H4 (cell line): ENCODE data around the gene EML6. TPM values are rescaled to one million over a fixed set of nuclear protein-coding genes. Genes with fewer than 3 reads are reported as not detected.

ENCODE experiments used
- DNase-seq: peaks from one replicate; pipeline ENCODE4 v3.0.0-alpha.2; 2015; ENCODE audit warnings: low spot score
- total RNA-seq: library from RNA; depleted of rRNA; stranded (reverse); fragments of >200 nt; shearing (Covaris generic); gene quantifications from 2 replicates; pipeline ENCODE4 v1.2.3, GENCODE V29; 2014

EML6 gene
- total RNA-seq, 1 experiment from 2014 or later = 2.9 TPM

DNA sequence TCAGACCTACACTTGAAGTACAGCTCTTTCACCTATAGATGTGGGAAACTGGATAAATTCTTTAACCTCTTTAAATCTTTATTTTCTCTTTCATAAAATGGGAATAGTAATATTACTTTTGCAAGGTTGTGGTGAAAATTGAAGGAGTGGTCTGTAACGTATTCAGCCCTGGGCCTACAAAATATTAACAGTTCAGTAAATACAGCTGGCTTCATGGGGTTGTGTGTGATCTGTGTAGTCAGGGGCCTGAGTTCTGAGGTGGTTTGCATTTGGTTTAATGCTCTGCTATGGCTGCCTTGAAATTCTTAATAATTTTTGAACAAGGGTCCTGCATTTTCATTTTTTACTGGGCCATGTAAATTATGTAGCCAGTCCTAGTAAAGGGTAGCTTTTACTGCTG is 16.8 kb upstream of the EML6 start:
- no peak for DNase-seq

DNA sequence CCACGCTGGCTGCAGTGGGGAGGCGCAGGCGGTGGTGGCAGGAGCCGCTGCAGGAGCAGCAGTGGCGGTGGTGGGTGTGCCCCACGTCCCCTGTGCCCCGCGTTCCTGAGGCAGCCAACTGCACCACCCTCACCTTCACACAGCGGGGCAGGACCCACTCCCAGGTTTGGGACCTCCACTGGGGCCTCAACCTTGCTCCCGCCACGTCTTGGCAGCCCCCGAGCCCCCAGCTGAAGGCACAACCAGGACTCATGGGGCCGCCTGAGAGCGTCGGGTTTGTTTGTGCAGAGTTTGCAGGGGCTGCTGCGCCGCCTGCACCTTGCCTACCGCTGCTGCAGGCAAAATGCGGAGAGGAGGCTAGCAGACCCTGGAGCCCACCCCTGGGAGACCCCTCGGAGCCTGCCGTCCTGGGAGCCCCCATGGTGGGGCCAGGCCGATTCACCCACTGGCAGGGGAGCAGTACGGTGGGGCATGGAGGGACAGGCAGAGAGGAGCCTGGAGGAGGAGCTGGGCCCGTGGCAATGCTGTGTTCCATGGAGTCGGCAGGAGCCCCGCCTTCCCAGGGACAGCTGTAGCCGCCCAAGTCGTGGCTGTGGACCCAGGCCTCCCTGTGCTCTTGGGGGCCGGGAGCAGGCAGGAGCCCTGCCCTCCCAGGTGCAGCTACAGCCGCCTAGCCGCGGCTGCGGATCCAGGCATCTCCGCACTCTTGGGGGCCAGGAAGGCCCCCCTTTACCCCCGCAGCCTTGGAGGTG is 14.7 kb upstream of the EML6 start:
- DNase-seq = no peak

DNA sequence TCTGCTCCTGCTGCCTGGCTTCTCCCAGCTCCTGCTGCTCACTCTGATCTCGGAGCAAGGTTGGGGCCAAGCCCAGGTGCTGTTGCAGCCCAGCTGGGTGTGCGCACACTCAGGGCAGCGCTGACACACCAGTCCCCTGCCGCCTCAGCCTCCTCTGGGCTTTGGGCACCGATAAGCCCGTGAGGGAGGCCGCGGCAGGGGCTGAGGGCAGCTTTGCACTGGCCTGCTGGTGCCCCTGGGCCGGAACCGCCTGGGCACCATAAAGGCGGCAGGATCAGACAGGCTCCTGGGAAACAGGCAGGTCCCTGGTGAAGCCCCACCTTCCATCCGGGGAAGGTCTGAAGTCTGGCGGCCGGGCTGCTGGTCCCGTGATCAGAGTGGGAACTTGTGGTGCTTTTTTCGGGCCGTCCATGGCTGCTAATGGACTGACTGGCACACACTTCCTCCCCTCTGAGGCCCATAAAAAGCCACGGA is 14.1 kb upstream of the EML6 start:
- no peak for DNase-seq

DNA sequence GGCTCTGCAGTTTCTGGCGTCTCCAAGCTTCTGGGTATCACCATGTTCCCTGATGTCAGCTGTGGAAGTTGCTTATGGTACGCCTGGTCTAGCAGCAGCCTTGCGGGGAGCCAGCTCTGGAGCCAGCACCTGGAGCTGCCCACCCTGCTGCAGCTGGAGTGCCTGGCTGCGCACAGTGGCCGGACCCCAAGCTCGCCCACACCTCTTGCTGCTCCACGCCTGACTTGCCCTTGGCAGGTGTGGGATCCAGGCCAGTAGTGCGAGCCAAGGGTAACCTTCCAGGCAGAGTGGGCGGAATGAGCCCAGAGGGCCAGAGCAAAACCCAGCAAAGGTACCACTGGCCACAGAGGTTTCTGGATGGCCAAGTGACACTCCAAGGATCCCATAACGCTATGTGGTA is 13.2 kb upstream of the EML6 start:
- DNase-seq = no peak

DNA sequence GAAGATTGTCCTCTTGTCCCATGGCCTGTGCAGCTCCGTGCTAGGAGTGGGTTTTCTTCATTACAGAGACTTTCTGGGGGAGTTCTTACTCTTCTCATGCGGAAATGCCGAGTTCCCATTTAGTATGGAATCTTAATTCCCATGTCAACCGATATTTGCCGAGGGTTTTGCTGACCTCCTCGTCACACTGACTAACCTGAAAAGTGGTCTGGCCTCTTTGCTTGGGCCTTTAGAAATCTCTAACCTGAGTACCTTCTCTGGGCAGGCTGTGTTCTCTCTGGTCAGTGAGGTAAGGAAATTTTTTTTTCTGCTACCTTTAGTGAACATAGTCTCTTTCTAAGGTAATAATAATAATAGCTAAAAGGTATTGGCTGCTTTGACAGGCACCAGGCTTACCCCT is 10.9 kb upstream of the EML6 start:
- DNase-seq = no peak

DNA sequence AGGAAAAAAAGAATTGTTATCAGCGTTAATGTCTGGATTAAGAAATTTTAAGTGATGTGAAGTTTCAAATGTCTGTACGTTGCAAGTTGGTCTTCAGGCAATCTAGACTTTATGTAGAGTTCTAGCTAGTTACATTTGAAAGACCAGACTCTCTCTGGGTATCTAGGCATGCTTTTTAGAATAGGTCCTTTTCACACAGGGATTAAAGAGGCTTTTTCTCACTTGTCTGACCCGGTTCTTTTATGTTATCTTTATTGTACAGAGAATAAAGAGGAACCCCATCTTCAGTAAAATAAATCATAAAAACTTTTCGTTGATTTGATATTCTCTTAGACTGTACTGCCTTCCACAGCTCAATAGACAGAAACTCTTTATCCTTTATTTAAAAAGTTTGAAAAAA is 8.5 kb upstream of the EML6 start:
- DNase-seq = no peak

DNA sequence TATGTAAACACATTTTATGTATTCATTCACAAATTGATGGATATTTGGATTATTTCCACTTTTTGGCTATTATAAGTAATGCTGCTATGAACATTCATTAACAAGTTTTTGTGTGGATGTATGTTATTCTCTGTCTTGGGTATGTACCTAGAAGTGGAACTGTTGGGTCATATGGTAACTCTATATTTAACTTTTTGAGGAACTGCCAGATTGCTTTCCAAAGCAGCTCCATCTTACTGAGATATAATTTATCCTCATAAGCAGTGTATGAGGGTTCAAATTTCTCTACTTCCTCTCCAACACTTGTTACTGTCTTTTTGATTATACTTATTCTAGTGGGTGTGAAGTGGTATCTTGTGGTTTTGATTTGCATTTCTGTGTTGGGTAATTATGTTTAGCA is 7.1 kb upstream of the EML6 start:
- DNase-seq = no peak

DNA sequence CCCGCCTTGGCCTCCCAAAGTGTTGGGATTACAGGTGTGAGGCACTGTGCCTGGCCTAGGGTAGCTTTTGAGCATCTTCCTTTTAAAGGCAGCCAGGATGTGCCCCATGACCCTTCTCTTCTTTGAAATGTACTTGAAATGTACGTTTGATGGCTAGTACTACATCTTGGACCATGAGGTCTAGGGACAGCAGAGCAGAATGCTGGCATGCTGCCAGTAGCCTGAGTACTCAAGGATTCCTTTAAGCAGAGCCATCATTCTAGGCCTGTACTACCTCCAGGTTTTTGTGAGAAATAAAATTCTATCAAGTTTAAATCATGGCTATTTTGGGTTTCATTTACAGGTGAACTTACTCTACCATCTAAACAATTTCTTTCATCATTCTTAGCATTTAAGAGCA is 2.9 kb upstream of the EML6 start:
- no peak for DNase-seq

DNA sequence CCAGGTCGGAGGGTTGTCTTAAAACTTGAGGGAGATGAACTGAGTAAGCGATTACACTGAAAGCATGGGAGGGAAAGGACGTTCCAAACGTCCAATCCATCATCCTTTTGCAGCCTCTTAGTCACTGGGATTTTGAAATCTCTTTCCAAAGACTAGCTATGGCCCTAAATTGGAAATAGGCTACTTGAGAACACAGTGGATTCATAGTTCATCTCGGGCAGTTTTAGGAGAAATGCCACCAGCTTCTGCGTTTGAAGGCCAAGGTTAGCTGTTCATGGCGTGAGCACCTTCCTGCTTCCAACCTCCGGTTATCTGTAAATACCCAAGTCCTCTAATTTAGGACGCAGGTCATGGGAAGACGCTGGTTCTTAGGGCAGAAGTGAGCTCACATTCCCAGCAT is 821 bp upstream of the EML6 start:
- no peak for DNase-seq

DNA sequence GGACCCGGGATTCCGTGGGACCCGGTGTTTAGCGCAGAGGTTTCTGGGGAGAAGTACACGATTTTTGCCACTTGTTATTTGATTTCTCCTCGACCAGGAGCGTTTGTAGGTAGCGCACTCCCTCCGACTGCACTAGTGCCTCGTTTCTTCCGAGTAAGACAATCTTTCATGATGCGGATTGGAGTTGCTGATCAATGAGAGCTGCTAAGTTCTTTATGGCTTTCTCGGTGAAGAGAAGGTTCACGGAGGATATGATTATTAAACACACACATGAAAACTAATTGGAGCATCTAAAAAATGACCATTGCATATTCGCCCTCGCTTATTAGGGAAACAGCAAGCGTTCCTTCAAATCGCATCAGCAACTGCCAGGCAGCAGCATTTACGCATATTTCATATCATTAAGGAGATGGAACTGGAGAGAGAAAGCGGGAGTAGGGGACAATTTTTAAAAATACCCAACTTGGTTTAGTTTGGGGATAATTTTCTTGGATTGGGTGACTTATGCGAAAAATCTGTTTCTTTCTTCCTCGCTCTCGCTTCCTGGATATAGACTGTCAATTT is 616 bp downstream of the EML6 start:
- DNase-seq = no peak

DNA sequence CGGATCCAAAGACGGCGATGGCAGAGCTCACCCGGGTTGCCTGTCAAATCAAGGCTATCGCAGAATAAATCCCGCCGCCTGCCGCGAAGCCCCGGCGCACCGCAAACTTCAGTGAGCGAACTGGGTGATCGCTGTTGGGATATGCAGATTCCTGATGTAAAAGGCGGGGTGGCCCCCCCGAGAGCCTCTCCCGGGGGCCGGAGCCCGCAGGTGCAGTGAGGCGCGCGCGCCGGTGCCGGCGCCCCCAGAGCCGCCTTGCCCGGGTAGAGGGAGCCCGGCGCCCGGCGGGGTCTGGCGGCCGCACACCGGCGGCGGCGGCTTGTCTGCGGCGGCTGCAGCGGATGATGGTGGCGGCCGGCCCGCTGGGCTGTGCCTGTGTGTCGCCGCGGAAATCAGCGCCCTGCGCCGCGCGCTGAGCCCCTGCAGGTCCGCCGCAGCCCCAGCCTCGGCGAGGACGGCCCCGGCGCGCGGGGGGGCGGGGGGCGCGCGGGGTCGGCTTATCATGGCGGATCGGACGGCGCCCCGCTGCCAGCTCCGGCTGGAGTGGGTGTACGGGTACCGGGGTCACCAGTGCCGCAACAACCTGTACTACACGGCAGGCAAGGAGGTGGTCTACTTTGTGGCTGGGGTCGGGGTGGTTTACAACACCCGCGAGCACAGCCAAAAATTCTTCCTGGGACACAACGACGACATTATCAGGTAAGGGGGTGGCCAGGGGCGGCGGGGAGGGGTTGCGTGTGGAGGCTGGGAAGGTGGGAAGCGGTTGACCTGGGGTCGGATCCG is 1.3 kb downstream of the EML6 start:
- no peak for DNase-seq

DNA sequence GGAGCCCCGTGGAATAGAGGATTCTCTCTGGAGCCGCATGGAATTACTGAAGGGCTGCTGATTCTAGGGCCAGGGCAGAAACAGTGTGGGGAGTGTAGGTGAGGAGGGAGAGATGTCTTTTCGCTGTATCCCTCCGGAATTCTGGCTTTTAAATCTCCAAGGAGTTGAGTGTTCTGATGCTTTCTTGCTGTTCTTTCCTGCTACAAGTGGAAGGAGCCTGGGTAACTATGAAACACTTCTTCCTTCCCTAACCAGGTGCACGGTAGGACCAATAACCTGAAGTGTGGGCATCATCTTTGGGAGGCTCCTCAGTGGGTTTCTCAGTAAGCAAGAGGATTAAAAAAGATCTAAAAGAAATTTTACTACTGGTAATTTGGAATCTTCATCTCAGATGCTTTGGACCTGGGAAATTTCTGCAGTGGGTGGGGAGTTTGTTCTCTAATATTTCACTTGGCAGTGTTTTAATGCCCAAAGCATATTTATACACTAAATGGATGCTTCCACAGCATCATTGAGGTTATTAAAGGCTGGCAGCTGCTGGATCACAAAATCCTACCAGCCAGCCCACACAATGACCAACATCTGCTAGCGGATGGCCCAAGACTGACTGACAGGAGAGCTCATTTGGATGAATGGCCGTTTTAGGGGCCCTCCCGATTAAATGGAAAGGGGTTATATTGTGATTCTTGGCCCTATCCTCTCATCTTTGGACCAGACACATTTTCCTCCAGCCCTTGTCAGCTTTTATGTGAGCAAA is 2.1 kb downstream of the EML6 start:
- no peak for DNase-seq

DNA sequence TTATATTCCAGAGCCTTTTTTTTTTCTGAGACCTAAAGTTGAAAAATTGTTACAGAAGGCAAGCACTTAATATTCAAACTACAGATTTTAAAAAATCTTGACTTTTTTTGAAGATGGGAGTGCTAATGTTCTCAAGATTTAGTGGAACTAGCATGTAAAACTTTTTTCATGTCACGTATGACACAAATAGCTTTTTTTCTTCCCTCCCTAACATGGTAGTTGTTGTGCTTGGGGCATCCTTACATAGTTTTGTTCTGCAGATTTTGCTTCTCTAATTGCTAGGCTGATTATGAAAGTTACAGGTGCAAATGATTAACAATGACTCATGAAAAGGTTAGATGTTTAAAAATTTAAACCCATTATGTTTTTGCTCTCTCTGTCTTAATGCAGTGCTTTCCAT is 3.0 kb downstream of the EML6 start:
- DNase-seq = no peak

DNA sequence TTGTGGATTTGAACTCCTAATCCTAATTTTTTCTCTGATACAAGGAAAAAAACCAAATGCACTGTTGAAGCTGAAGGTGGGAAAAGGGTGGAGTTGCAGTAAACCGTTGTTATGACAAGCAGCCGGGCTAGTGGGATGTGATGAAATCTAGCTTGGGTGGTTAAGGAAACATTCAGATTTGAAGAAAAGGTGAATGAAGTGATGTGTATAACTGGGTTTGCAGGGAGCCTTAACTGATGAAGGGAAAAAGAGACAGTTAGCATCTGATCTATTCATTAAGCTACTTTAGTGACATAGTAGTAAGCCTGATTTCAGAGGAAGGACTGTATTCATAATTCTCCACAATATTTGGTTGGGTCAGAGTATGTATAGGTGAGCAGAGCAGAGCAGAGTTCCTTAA is 3.5 kb downstream of the EML6 start:
- no peak for DNase-seq

DNA sequence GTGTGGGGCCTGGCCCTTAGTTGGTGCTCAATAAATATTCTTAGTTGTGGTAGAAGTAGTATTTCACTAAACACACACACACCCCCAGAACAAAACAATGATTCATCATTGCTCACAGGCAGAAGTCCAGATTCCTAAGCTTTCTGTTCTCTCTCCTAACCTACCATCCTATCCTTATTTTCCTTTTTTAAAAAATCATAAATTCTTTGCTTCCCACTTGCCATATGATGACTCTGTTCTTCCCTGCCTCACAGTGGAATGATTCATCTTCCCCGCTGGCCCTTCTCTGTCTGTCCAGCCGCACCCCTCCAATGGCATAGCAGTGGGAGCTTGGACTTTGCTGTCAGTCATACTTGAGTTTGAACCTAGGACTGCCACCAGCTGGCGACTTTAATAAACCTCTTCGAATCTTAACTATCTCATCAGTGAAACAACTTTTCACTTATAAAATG is 5.2 kb downstream of the EML6 start:
- DNase-seq = peak; percentile 37

DNA sequence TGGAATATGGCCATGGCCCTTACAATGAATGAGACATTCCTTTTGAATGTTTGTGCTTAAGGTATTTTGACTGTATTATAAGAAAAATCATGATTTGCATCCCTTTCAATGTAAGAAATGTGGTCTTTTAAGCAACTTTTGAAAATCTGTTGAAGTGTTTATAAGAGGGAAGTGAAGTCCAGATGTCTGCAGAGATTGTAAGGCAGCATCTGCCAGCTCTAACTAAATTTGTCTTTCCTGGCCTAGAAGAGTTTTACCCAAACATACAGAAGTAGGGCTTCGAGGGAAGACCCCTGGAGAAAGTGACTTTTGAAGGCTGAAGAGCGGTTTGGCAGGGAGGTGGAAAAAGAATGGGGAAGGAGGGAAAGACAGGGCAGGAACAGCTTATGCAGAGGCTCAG is 12.2 kb downstream of the EML6 start:
- DNase-seq = no peak

DNA sequence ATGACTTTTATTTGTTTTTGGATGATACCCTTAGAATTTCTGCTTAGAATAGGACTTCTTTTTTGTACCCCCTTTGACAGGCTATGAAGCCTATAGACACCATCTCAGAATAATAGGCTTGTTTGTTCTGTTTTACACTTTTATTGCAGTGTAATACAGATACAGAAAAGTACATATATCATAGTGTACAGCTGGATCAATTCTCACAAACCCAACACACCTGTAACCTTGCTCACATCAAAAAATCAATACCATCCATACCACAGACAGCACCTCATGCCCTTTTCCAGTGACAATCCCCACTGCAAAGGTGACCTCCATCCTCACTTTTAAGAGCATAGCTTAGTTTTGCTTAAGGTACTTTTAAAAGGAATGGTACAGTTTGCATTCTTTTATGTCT is 14.8 kb downstream of the EML6 start:
- no peak for DNase-seq

DNA sequence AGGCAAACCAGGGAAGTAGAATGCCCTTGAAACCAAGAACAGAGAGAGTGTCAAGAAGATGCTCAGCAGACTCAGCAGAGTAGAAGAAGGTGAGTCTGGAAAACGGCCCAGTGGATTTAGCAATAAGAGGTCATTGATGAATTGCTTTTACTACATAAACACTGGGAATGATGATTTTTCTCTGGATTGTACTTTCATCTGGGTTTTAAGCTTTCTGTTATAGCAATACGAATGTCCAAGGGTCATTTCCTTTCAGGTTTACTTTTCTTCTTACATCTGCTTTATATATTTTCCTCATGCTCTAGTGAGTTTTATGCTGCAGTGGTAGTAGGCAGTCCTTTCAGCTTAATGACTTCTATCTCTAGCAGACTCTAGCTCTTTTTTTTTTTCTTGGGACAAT is 16.9 kb downstream of the EML6 start:
- DNase-seq = no peak

DNA sequence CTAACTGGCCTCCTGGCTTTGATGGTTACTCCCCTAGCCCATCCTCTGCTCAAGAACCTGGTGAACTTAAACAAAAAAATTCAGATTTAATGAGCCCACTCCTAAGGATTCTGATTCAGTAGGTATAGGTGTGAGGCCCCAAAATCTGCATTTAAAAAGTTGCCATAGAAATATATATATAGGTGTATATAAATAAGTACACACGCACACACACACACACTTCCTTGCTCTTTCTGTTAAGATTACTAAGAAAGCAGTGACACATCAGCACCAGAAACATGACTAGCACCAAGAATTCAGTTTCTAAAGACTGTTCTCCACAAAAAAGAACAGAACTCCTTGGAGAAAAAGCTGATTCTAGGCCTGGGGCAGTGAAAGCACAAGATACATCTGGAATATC is 17.8 kb downstream of the EML6 start:
- DNase-seq = no peak

DNA sequence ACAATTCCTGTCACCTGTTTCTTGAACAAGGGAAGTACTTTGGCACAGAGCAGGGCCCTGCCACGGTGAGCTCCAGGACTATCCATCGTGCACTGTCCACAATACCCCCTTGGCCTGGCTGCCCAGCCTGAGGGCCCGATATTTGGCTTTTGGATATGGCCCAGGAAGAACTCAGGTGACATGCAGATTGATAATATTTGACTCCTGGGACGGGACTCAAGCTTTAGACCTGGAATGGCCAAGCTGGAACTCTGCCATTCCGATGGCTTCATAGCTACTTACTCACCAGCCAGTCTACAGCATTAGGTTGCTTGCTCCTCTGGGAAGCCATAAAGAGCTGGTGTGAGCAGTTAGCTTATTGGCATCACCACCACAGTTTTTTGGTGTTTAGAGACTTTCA is 26.6 kb downstream of the EML6 start:
- DNase-seq = no peak

DNA sequence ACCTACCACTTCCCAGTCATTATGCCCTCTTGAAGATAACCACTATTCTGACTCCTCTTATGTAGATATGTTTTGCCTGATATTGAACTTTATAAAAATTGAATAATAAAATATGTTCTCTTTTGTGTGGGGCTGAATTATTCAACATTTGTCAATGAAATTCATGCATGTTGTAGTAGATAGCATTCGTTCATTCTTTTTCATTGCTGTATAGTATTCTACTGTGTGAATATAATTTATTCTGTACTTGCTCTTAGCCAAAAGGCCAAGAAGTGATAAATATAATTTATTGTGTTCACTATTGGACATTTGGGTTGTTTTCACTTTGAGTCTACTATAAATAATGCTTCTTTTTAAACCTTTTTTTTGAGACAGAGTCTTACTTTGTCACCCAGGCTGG is 29.0 kb downstream of the EML6 start:
- DNase-seq = no peak

DNA sequence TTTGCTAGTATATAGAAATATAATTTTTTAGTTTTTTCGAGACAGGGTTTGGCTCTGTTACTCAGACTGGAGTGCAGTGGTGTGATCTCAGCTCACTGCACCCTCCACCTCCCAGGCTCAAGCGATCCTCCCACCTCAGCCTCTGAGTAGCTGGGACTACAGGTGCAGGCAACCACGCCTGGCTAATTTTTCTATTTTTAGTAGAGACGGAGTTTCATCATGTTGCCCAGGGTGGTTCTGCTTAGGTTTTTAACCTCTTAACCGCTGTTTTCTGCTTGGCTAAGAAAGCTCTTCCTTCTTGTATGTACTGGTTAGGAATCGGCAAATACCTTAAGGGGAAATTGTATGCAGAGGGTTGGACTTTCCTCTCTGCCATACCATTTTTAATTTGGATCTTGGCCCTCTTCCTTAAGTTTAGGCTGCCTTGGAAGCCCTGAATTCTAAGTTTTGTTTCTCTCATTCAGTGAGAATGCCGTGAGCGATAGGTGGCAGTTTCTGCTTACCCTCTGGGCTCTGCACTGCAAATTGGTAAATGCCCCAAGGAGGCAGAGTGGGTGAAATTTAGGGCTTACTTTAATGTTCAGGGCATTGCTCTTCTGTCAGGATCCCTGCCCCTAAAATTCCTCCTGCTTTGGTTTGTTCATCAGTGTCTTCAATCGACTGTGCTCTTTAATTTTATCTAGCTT is 32.3 kb downstream of the EML6 start:
- DNase-seq = no peak
